ENCODE measurements around the gene SYNE2. TPM values are rescaled to one million over a fixed set of nuclear protein-coding genes. Genes with fewer than 3 reads are reported as not detected.

SYNE2 gene
- total and polyA plus RNA-seq, 2 of the 8 experiments (the other 6 are each of a cell fraction or from before 2014, with no cell fraction given) = 32.6 to 46.1 TPM

DNA sequence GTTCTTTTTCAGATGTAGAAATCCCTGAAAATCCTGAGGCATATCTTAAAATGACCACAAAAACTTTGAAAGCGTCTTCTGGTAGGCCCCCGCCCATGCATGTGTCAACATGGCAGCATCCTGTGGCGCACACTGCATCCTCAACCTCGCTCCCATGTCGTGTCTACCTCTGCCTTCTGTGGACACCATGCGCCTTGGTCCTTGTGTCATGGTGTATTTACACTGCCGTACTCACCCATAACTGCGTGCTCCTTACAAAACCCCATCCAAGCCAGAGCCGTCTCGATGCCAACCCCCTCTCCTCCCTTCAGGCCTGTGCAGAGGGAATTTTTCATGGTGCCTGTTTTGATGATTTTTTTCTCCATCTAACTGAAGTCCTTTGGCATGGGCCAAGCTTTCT, 362.5 kb downstream of the SYNE2 start:
- Histone ChIP-seq H4K8ac (ENCODE audit: extremely low read depth, insufficient read depth, low read length) (no peak overlapping the region), H3K56ac (replicated peaks; ENCODE audit: insufficient read length, low read depth, low read length) (no peak overlapping the region), H4K91ac (replicated peaks; ENCODE audit: insufficient read length, low read length) (no peak overlapping the region), H3K4me2 (ENCODE audit: insufficient read depth in 1 of 2, low read depth in 2 of 2, low read length in 2 of 2) (no peak overlapping the region), H3K4ac (replicated peaks; ENCODE audit: insufficient read length, low read depth, low read length) (no peak overlapping the region), H2AK5ac (ENCODE audit: low read depth, low read length) (no peak overlapping the region), H3K4me3 (ENCODE audit: extremely low read depth in 1 of 4, insufficient read depth in 2 of 4, low read depth in 3 of 4, low read length in 4 of 4) (no peak overlapping the region), H3K4me1 (replicated peaks in 1 of 4; ENCODE audit: control insufficient read depth in 3 of 4, insufficient read depth in 4 of 4, low read length in 3 of 4) (no peaks in the 10 kb centered on the region), H3K79me2 (ENCODE audit: control insufficient read depth in 1 of 2, insufficient read depth in 2 of 2, low read length in 2 of 2) (no peaks in the 10 kb centered on the region), H2BK12ac (ENCODE audit: low read depth, low read length) (no peak overlapping the region), H3K27ac (ENCODE audit: low read depth, low read length) (no peak overlapping the region), H3K14ac (ENCODE audit: insufficient read length) (no peak overlapping the region), H2BK20ac (ENCODE audit: low read length) (no peak overlapping the region), H2BK5ac (ENCODE audit: low read depth, low read length) (no peak overlapping the region), H3K9me3 (ENCODE audit: insufficient read depth in 2 of 2, low read depth in 1 of 2, low read length in 1 of 2) (no peaks in the 10 kb centered on the region), H4K5ac (ENCODE audit: insufficient read length, low read depth, low read length) (no peak overlapping the region), H3K9ac (replicated peaks in 1 of 4; ENCODE audit: extremely low read depth in 1 of 4, low read depth in 3 of 4, low read length in 3 of 4) (no peak overlapping the region), H3K18ac (ENCODE audit: extremely low read depth, low read length) (no peak overlapping the region), H3K23me2 (ENCODE audit: low read depth, low read length) (no peaks in the 10 kb centered on the region), H4K20me1 (replicated peaks in 1 of 2; ENCODE audit: control insufficient read depth in 1 of 2, insufficient read depth in 2 of 2, low read length in 2 of 2) (peaks cover 2 to 3% of the 10 kb centered on the region in 2 experiments), H2AFZ (ENCODE audit: low read length) (no peak overlapping the region), H2BK120ac (replicated peaks; ENCODE audit: low read depth, low read length) (no peak overlapping the region), H3K36me3 (ENCODE audit: control insufficient read depth in 2 of 4, insufficient read depth in 4 of 4, low read length in 3 of 4) (peaks cover 9 to 71% (median 42%) of the 10 kb centered on the region in 4 experiments; a peak in 7 of 8 replicates), H3K23ac (ENCODE audit: insufficient read length) (no peak overlapping the region), H3K79me1 (ENCODE audit: low read depth, low read length) (no peaks in the 10 kb centered on the region), H2BK15ac (ENCODE audit: low read length) (no peak overlapping the region), H3K27me3 (replicated peaks in 1 of 4; ENCODE audit: control insufficient read depth in 3 of 4, extremely low read depth in 1 of 4, insufficient read depth in 3 of 4, low read length in 3 of 4) (no peaks in the 10 kb centered on the region)
- ChIA-PET POLR2A (ENCODE audit: partially characterized antibody) (no interaction called here), CTCF (ENCODE audit: partially characterized antibody) (interaction anchor here (0.6 to 1.2 kb wide), 4 partner anchors 20 to 29 kb away, joined by 3 to 5 read pairs (median 4); no protein-coding TSS in a partner anchor)
- TF ChIP-seq SIX5 (IDR thresholded peaks at IDR 0.05; ENCODE audit: low read depth, low read length) (no peak), CBX8 (IDR thresholded peaks at IDR 0.05; ENCODE audit: borderline replicate concordance, low read depth, low read length) (no peak), TCF12 (IDR thresholded peaks at IDR 0.05; ENCODE audit: low read depth, low read length) (no peak), TAF1 (IDR thresholded peaks at IDR 0.05; ENCODE audit: low read depth, low read length) (no peak), GTF2F1 (IDR thresholded peaks at IDR 0.05; ENCODE audit: borderline replicate concordance, low read depth, low read length) (no peak)
- TF ChIP-seq, protein P1, sequence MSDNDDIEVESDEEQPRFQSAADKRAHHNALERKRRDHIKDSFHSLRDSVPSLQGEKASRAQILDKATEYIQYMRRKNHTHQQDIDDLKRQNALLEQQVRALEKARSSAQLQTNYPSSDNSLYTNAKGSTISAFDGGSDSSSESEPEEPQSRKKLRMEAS (IDR thresholded peaks at IDR 0.05) = no peak
- FAIRE-seq (no peak), DNase-seq (ENCODE audit: low read depth in 1 of 2, low spot score in 2 of 2) (no peak)
- WGBS, 2 experiments (ENCODE audit: extremely low coverage in 1 of 2, insufficient coverage in 1 of 2, insufficient read length in 1 of 2, insufficient replicate concordance in 2 of 2, low coverage in 1 of 2, low lambda C conversion rate in 2 of 2, missing lambda C conversion rate in 1 of 2) = 91% methylated on average over 10 of the region's 10 CpGs; no CpG with 5 or more reads in 1 of the 2 experiments

Measured in H1 (cell line).